IMR-90 (cell line): ENCODE results near the gene IGLL5. TPM values are rescaled to one million over a fixed set of nuclear protein-coding genes. Genes with fewer than 3 reads are reported as not detected.
A peak's percentile ranks its signal among the peaks of the same experiment; 100 is the strongest.

Experiments
- ATAC-seq: fragments of 200-7000 bp; cut with Tn5 transposase; 2 replicates; pipeline ENCODE4 v1.9.1; 2020; ENCODE audit warnings: low read depth, mild to moderate bottlenecking, moderate library complexity
- BruUV-seq: library from RNA; stranded (reverse); fragments of 400-500 nt; replicated peaks from 2 replicates; lab custom pipeline; 2021; lab: Mats Ljungman, UMichigan
- CTCF ChIA-PET: fragments of 300-600 bp; formaldehyde crosslinking; extraction: SDS; loops from one replicate; lab custom pipeline; 2021; ENCODE audit warnings: antibody characterized with exemption; lab: Yijun Ruan, JAX
- POLR2A ChIA-PET: fragments of 300-600 bp; sonication (Branson Sonifier 250); formaldehyde crosslinking; loops from one replicate; lab custom pipeline; 2022; ENCODE audit warnings: antibody characterized with exemption; ENCODE audit not compliant: unreplicated experiment; lab: Charles Lee
- DNase-seq: peaks from one replicate; pipeline ENCODE4 v3.0.0; 2013
- H2AFZ ChIP-seq: replicated peaks from 2 replicates; pipeline ENCODE3; 2013; ENCODE audit warnings: low read length, mild to moderate bottlenecking; ENCODE audit not compliant: poor library complexity
- H2AK5ac ChIP-seq: 2 replicates; pipeline ENCODE4 v1.6.1; 2013; ENCODE audit warnings: low read depth, low read length, inconsistent platforms
- H2AK9ac ChIP-seq: replicated peaks from 2 replicates; pipeline ENCODE3; 2013; ENCODE audit warnings: mild to moderate bottlenecking, low read depth, low read length, moderate library complexity; ENCODE audit not compliant: poor library complexity
- H2BK120ac ChIP-seq: 2 replicates; pipeline ENCODE4 v1.6.1; 2013; ENCODE audit warnings: low read depth, low read length, inconsistent platforms
- H2BK15ac ChIP-seq: 3 replicates; pipeline ENCODE4 v1.6.1; 2013; ENCODE audit warnings: low read depth, low read length, inconsistent platforms
- H2BK20ac ChIP-seq: 2 replicates; pipeline ENCODE4 v1.6.1; 2013; ENCODE audit warnings: low read depth, mild to moderate bottlenecking, inconsistent platforms, low read length, moderate library complexity
- H2BK5ac ChIP-seq: 2 replicates; pipeline ENCODE4 v1.6.1; 2013; ENCODE audit warnings: mild to moderate bottlenecking, low read depth, low read length, inconsistent platforms; ENCODE audit not compliant: poor library complexity, severe bottlenecking
- H3K14ac ChIP-seq: replicated peaks from 2 replicates; pipeline ENCODE4 v1.6.1; 2013; ENCODE audit warnings: low read depth, low read length, inconsistent platforms
- H3K18ac ChIP-seq: 2 replicates; pipeline ENCODE4 v1.6.1; 2013; ENCODE audit warnings: low read depth, low read length, control low read depth
- H3K23ac ChIP-seq: 2 replicates; pipeline ENCODE4 v1.6.1; 2013; ENCODE audit warnings: low read depth, low read length, inconsistent platforms
- H3K27ac ChIP-seq: 2 replicates; pipeline ENCODE4 v1.5.1; 2013; ENCODE audit warnings: mild to moderate bottlenecking, control low read depth, low read length; ENCODE audit not compliant: insufficient read depth
- H3K27me3 ChIP-seq: 2 replicates; pipeline ENCODE4 v1.6.1; 2013; ENCODE audit warnings: low read length; ENCODE audit not compliant: control insufficient read depth, insufficient read depth
- H3K36me3 ChIP-seq: 2 replicates; pipeline ENCODE4 v1.6.1; 2013; ENCODE audit warnings: low read length, mixed read lengths; ENCODE audit not compliant: control insufficient read depth, insufficient read depth
- H3K4ac ChIP-seq: 2 replicates; pipeline ENCODE4 v1.6.1; 2013; ENCODE audit warnings: low read depth, low read length, inconsistent platforms
- H3K4me1 ChIP-seq: 2 replicates; pipeline ENCODE4 v1.6.1; 2013; ENCODE audit warnings: low read length, mixed read lengths; ENCODE audit not compliant: control insufficient read depth, insufficient read depth
- H3K4me2 ChIP-seq: 2 replicates; pipeline ENCODE4 v1.6.1; 2013; ENCODE audit warnings: low read depth, mild to moderate bottlenecking, control low read depth, low read length, moderate library complexity
- H3K4me3 ChIP-seq: 2 replicates; pipeline ENCODE4 v1.5.1; 2013; ENCODE audit warnings: low read depth, mild to moderate bottlenecking, control low read depth, low read length, moderate library complexity; ENCODE audit not compliant: insufficient read depth
- H3K56ac ChIP-seq: 2 replicates; pipeline ENCODE4 v1.6.1; 2013; ENCODE audit warnings: low read length, inconsistent platforms; ENCODE audit not compliant: insufficient read depth; ENCODE audit errors: extremely low read depth
- H3K79me1 ChIP-seq, 2 experiments: 2 replicates each; pipeline ENCODE4 v1.6.1; 2013; ENCODE audit warnings: low read length in 2 of 2, inconsistent platforms in 1 of 2, low read depth in 1 of 2
- H3K9ac ChIP-seq: 2 replicates; pipeline ENCODE4 v1.6.1; 2013; ENCODE audit warnings: low read depth, low read length, control low read depth
- H3K9me1 ChIP-seq: 2 replicates; pipeline ENCODE4 v1.6.1; 2013; ENCODE audit warnings: low read length, inconsistent platforms; ENCODE audit not compliant: insufficient read depth
- H3K9me3 ChIP-seq: 2 replicates; pipeline ENCODE4 v1.6.1; 2013; ENCODE audit warnings: low read length; ENCODE audit not compliant: control insufficient read depth, insufficient read depth
- H4K20me1 ChIP-seq: 2 replicates; pipeline ENCODE4 v1.6.1; 2013; ENCODE audit warnings: low read length, inconsistent platforms; ENCODE audit not compliant: insufficient read depth
- H4K5ac ChIP-seq: 2 replicates; pipeline ENCODE4 v1.6.1; 2013; ENCODE audit warnings: mild to moderate bottlenecking, low read depth, low read length, control low read depth
- H4K8ac ChIP-seq, 2 experiments: 2 replicates each; pipeline ENCODE4 v1.6.1; 2013; ENCODE audit warnings: low read depth in 2 of 2, low read length in 2 of 2, control low read depth in 1 of 2, inconsistent platforms in 1 of 2
- H4K91ac ChIP-seq: 2 replicates; pipeline ENCODE4 v1.6.1; 2013; ENCODE audit warnings: low read depth, low read length, inconsistent platforms; ENCODE audit not compliant: insufficient read depth
- BHLHE40 ChIP-seq: fragments of 150-350 bp; IDR thresholded peaks from 2 replicates; pipeline ENCODE4 v1.6.1; 2016; ENCODE audit warnings: mild to moderate bottlenecking, low read depth, low read length
- CEBPB ChIP-seq: IDR thresholded peaks from 2 replicates; pipeline ENCODE4 v1.6.1; 2012; ENCODE audit warnings: low read depth, low read length, improper control_type of control experiment
- CTCF ChIP-seq: conservative IDR thresholded peaks from 2 replicates; pipeline ENCODE4 v1.5.1; 2012; ENCODE audit warnings: mild to moderate bottlenecking, low read depth, low read length, improper control_type of control experiment
- MXI1 ChIP-seq: IDR thresholded peaks from 2 replicates; pipeline ENCODE4 v1.6.1; 2012; ENCODE audit warnings: low read depth, mild to moderate bottlenecking, low read length, moderate library complexity, borderline replicate concordance
- RAD21 ChIP-seq: IDR thresholded peaks from 2 replicates; pipeline ENCODE4 v1.6.1; 2012; ENCODE audit warnings: low read length, improper control_type of control experiment
- SMC3 ChIP-seq: fragments of 150-350 bp; IDR thresholded peaks from 2 replicates; pipeline ENCODE4 v1.6.1; 2016; ENCODE audit warnings: low read depth, mild to moderate bottlenecking, antibody characterized with exemption, low read length, moderate library complexity
- USF2 ChIP-seq: fragments of 150-350 bp; IDR thresholded peaks from 2 replicates; pipeline ENCODE4 v1.6.1; 2017; ENCODE audit warnings: mild to moderate bottlenecking, antibody characterized with exemption, low read length, low read depth
- WGBS, 2 experiments: methylation state at CpG; one replicate each; pipeline versions ENCODE4 v1.1.5 to v1.1.7; 2013; ENCODE audit warnings: missing lambda C conversion rate in 2 of 2; ENCODE audit not compliant: insufficient read length in 1 of 2; ENCODE audit errors: extremely low coverage in 2 of 2; 5-methylcytosine and 5-hydroxymethylcytosine counted together
- dilution Hi-C: fragments of 300-500 bp; cut with HindIII; formaldehyde crosslinking; loops from one replicate; pipeline ENCODE4 v1.14.3; 2018; ENCODE audit warnings: low sequenced_read_pairs; ENCODE audit not compliant: unreplicated experiment
- in situ Hi-C: fragments of 300-500 bp; cut with MboI; formaldehyde crosslinking; loops from 3 replicates; pipeline ENCODE4 v1.14.3; 2019; ENCODE audit warnings: low sequenced_read_pairs, inconsistent platforms, mixed read lengths
- intact Hi-C: fragments of 100-400 bp; cut with micrococcal nuclease; formaldehyde crosslinking; loops from 2 replicates; pipeline ENCODE4 v1.10.0; 2022
- polyA plus RNA-seq, 3 experiments: library from polyadenylated mRNA; depleted of rRNA; stranded (reverse); fragments of >200 nt; gene quantifications; 2 replicates each; pipeline ENCODE4 v1.2.3, GENCODE V29; 2012; ENCODE audit warnings: low replicate concordance in 1 of 3
- total RNA-seq: library from RNA; depleted of rRNA; stranded (reverse); fragments of >200 nt; gene quantifications from 2 replicates; pipeline ENCODE4 v1.2.3, GENCODE V29; 2012

The IGLL5 gene
- total and polyA plus RNA-seq, 2 of the 4 experiments (the other 2 are of a cell fraction): not detected

GRCh38 chr22:22942511-22943329 lies 55.1 kb downstream of the IGLL5 start:
- TF ChIP-seq USF2 (no peak), SMC3 (peak; percentile 39; the same call in 1 of the 2 replicates), RAD21 (peak; percentile 49), BHLHE40 (no peak), CEBPB (no peak), MXI1 (no peak), CTCF (peak; percentile 57)
- no peak overlapping the region for H3K56ac ChIP-seq
- no peak overlapping the region for H2BK120ac ChIP-seq
- no peak overlapping the region for H3K14ac ChIP-seq
- H3K79me1 ChIP-seq: no peaks in the 10 kb centered on the region
- no TSS peak for BruUV-seq
- H2AK5ac ChIP-seq: no peak overlapping the region
- H3K23ac ChIP-seq: no peak overlapping the region
- no peak overlapping the region for H4K91ac ChIP-seq
- no peak overlapping the region for H2BK5ac ChIP-seq
- no peaks in the 10 kb centered on the region for H3K9me1 ChIP-seq
- H2BK20ac ChIP-seq: no peak overlapping the region
- POLR2A ChIA-PET: no interaction called here
- H4K20me1 ChIP-seq: no peaks in the 10 kb centered on the region
- H4K8ac ChIP-seq: no peak overlapping the region
- no peak overlapping the region for H3K4me2 ChIP-seq
- H3K4me1 ChIP-seq: no peaks in the 10 kb centered on the region
- H3K27ac ChIP-seq: no peak overlapping the region
- H3K36me3 ChIP-seq: no peaks in the 10 kb centered on the region
- in situ Hi-C loops: loop anchor here (10.0 kb wide), 1 partner anchor 478 kb away; no protein-coding TSS in a partner anchor
- H3K27me3 ChIP-seq: peaks cover 2% of the 10 kb centered on the region; the same call in 1 of the 2 replicates
- no peak overlapping the region for H3K4me3 ChIP-seq
- no peak overlapping the region for H2BK15ac ChIP-seq
- WGBS, 2 experiments: no CpG with 5 or more reads among the region's 12 CpGs
- CTCF ChIA-PET: interaction anchor here (1.2 kb wide), 1 partner anchor 18 kb away, joined by 5 read pairs; no protein-coding TSS in a partner anchor
- peak; percentile 51 for DNase-seq
- peak overlapping the region; percentile 37 for H2AK9ac ChIP-seq
- H4K5ac ChIP-seq: no peak overlapping the region
- no peak overlapping the region for H3K4ac ChIP-seq
- dilution Hi-C loops: no loop called here
- peak; percentile 72 for ATAC-seq
- H3K18ac ChIP-seq: no peak overlapping the region
- intact Hi-C loops: no loop called here
- no peak overlapping the region for H3K9ac ChIP-seq
- no peaks in the 10 kb centered on the region for H3K9me3 ChIP-seq
- H2AFZ ChIP-seq: peak overlapping the region; percentile 51
